SK-N-SH treated with all-trans-retinoic acid at 6 μM for 48 hours (cell line): ENCODE data around the gene NPIPB2.

Experiments
- ATAC-seq: fragments of 200-7000 bp; cut with Tn5 transposase; 3 replicates; pipeline ENCODE4 v1.9.1; 2020; ENCODE audit warnings: mild to moderate bottlenecking, moderate library complexity
- BACH2 ChIP-seq: fragments of 250-450 bp; sonication (Bioruptor Pico); IDR thresholded peaks from 2 replicates; pipeline ENCODE4 v1.9.0; 2021; ENCODE audit warnings: mild to moderate bottlenecking, borderline replicate concordance
- ESRRG ChIP-seq: fragments of 250-450 bp; sonication (Bioruptor Pico); IDR thresholded peaks from 2 replicates; pipeline ENCODE4 v1.6.1; 2021; ENCODE audit warnings: mild to moderate bottlenecking
- GLIS3 ChIP-seq: fragments of 250-450 bp; sonication (Bioruptor Pico); IDR thresholded peaks from 2 replicates; pipeline ENCODE4 v1.5.0; 2020; ENCODE audit warnings: mild to moderate bottlenecking, moderate library complexity
- ISL1 ChIP-seq: fragments of 250-450 bp; sonication (Bioruptor Pico); IDR thresholded peaks from 2 replicates; pipeline ENCODE4 v2.1.2; 2022; ENCODE audit warnings: mild to moderate bottlenecking, moderate library complexity
- OSR1 ChIP-seq: fragments of 250-450 bp; sonication (Bioruptor Pico); IDR thresholded peaks from 2 replicates; pipeline ENCODE4 v1.8.0; 2022; ENCODE audit warnings: moderate library complexity, mild to moderate bottlenecking, inconsistent platforms
- PPARA ChIP-seq: fragments of 250-450 bp; sonication (Bioruptor Pico); IDR thresholded peaks from 2 replicates; pipeline ENCODE4 v1.5.0; 2020; ENCODE audit warnings: mild to moderate bottlenecking, borderline replicate concordance
- RARB ChIP-seq: fragments of 250-450 bp; sonication (Bioruptor Pico); IDR thresholded peaks from 2 replicates; pipeline ENCODE4 v1.8.0; 2021; ENCODE audit warnings: mild to moderate bottlenecking, moderate library complexity
- TCF4 ChIP-seq: fragments of 250-450 bp; sonication (Bioruptor Pico); IDR thresholded peaks from 2 replicates; pipeline ENCODE4 v1.8.0; 2021; ENCODE audit warnings: mild to moderate bottlenecking, moderate library complexity, borderline replicate concordance
- TOX ChIP-seq: fragments of 250-450 bp; sonication (Bioruptor Pico); IDR thresholded peaks from 2 replicates; pipeline ENCODE4 v1.8.0; 2021; ENCODE audit warnings: mild to moderate bottlenecking, moderate library complexity, borderline replicate concordance
- ZC3H10 ChIP-seq: fragments of 250-450 bp; sonication (Bioruptor Pico); IDR thresholded peaks from 2 replicates; pipeline ENCODE4 v1.5.1; 2021; ENCODE audit warnings: mild to moderate bottlenecking, moderate library complexity
- ZFP30 ChIP-seq: fragments of 450-650 bp; formaldehyde crosslinking; IDR thresholded peaks from 2 replicates; pipeline ENCODE4 v1.5.0; 2022; ENCODE audit warnings: mild to moderate bottlenecking, moderate library complexity
- ZNF565 ChIP-seq: fragments of 450-650 bp; formaldehyde crosslinking; conservative IDR thresholded peaks from 2 replicates; pipeline ENCODE4 v1.5.0; 2020; ENCODE audit warnings: low read depth, mild to moderate bottlenecking, moderate library complexity
- ZNF70 ChIP-seq: fragments of 450-650 bp; formaldehyde crosslinking; IDR thresholded peaks from 2 replicates; pipeline ENCODE4 v1.5.0; 2020; ENCODE audit warnings: mild to moderate bottlenecking, moderate library complexity
- TF ChIP-seq, protein P1 (sequence below): fragments of 250-450 bp; sonication (Bioruptor Pico); IDR thresholded peaks from 2 replicates; pipeline ENCODE4 v1.5.1; 2021; ENCODE audit warnings: mild to moderate bottlenecking, moderate library complexity
- TF ChIP-seq, protein P2 (sequence below): fragments of 250-450 bp; sonication (Bioruptor Pico); IDR thresholded peaks from 2 replicates; pipeline ENCODE4 v1.8.0; 2020; ENCODE audit warnings: mild to moderate bottlenecking, moderate library complexity, borderline replicate concordance
- TF ChIP-seq, protein P3 (sequence below): fragments of 250-450 bp; sonication (Bioruptor Pico); IDR thresholded peaks from 2 replicates; pipeline ENCODE4 v1.8.0; 2021; ENCODE audit warnings: low read depth, mild to moderate bottlenecking, moderate library complexity, borderline replicate concordance
- TF ChIP-seq, protein P4 (sequence below): fragments of 250-450 bp; sonication (Bioruptor Pico); IDR thresholded peaks from 2 replicates; pipeline ENCODE4 v1.5.1; 2020; ENCODE audit warnings: low read depth, mild to moderate bottlenecking, moderate library complexity
- TF ChIP-seq, protein P5 (sequence below): fragments of 250-450 bp; sonication (Bioruptor Pico); IDR thresholded peaks from 2 replicates; pipeline ENCODE4 v1.5.0; 2020; ENCODE audit warnings: mild to moderate bottlenecking, moderate library complexity

The NPIPB2 gene

DNA sequence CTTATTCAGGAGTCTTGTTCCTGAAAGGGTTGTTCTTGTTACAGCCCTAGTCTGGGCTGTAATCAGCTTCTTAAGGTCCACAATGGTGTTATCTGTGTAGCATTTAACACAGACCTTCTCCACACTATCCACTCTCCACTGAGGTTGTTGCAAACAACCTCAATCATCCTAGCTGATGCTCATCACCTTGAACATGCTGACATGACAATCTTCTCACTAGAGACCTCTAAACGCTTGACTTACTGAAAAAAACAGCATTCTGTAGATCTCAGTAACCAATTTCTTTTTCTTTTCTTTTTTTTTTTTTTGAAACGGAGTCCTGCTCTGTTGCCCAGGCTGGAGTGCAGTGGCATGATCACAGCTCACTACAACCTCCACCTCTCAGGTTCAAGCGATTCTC is 26.7 kb upstream of the NPIPB2 start:
- ATAC-seq: no peak
- TF ChIP-seq ISL1 (CRISPR knock-in tag) (no peak), RARB (CRISPR knock-in tag) (no peak), TCF4 (no peak), OSR1 (CRISPR knock-in tag) (no peak), GLIS3 (CRISPR knock-in tag) (no peak), ZC3H10 (CRISPR knock-in tag) (no peak), TOX (CRISPR knock-in tag) (no peak), PPARA (no peak)
- TF ChIP-seq, protein P1, sequence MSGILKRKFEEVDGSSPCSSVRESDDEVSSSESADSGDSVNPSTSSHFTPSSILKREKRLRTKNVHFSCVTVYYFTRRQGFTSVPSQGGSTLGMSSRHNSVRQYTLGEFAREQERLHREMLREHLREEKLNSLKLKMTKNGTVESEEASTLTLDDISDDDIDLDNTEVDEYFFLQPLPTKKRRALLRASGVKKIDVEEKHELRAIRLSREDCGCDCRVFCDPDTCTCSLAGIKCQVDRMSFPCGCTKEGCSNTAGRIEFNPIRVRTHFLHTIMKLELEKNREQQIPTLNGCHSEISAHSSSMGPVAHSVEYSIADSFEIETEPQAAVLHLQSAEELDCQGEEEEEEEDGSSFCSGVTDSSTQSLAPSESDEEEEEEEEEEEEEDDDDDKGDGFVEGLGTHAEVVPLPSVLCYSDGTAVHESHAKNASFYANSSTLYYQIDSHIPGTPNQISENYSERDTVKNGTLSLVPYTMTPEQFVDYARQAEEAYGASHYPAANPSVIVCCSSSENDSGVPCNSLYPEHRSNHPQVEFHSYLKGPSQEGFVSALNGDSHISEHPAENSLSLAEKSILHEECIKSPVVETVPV (CRISPR knock-in tag): no peak
- TF ChIP-seq, protein P2, sequence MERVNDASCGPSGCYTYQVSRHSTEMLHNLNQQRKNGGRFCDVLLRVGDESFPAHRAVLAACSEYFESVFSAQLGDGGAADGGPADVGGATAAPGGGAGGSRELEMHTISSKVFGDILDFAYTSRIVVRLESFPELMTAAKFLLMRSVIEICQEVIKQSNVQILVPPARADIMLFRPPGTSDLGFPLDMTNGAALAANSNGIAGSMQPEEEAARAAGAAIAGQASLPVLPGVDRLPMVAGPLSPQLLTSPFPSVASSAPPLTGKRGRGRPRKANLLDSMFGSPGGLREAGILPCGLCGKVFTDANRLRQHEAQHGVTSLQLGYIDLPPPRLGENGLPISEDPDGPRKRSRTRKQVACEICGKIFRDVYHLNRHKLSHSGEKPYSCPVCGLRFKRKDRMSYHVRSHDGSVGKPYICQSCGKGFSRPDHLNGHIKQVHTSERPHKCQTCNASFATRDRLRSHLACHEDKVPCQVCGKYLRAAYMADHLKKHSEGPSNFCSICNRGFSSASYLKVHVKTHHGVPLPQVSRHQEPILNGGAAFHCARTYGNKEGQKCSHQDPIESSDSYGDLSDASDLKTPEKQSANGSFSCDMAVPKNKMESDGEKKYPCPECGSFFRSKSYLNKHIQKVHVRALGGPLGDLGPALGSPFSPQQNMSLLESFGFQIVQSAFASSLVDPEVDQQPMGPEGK: no peak
- TF ChIP-seq, protein P3, sequence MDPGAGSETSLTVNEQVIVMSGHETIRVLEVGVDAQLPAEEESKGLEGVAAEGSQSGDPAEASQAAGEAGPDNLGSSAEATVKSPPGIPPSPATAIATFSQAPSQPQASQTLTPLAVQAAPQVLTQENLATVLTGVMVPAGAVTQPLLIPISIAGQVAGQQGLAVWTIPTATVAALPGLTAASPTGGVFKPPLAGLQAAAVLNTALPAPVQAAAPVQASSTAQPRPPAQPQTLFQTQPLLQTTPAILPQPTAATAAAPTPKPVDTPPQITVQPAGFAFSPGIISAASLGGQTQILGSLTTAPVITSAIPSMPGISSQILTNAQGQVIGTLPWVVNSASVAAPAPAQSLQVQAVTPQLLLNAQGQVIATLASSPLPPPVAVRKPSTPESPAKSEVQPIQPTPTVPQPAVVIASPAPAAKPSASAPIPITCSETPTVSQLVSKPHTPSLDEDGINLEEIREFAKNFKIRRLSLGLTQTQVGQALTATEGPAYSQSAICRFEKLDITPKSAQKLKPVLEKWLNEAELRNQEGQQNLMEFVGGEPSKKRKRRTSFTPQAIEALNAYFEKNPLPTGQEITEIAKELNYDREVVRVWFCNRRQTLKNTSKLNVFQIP (CRISPR knock-in tag): no peak
- TF ChIP-seq, protein P4, sequence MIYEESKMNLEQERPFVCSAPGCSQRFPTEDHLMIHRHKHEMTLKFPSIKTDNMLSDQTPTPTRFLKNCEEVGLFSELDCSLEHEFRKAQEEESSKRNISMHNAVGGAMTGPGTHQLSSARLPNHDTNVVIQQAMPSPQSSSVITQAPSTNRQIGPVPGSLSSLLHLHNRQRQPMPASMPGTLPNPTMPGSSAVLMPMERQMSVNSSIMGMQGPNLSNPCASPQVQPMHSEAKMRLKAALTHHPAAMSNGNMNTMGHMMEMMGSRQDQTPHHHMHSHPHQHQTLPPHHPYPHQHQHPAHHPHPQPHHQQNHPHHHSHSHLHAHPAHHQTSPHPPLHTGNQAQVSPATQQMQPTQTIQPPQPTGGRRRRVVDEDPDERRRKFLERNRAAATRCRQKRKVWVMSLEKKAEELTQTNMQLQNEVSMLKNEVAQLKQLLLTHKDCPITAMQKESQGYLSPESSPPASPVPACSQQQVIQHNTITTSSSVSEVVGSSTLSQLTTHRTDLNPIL (CRISPR knock-in tag): no peak

DNA sequence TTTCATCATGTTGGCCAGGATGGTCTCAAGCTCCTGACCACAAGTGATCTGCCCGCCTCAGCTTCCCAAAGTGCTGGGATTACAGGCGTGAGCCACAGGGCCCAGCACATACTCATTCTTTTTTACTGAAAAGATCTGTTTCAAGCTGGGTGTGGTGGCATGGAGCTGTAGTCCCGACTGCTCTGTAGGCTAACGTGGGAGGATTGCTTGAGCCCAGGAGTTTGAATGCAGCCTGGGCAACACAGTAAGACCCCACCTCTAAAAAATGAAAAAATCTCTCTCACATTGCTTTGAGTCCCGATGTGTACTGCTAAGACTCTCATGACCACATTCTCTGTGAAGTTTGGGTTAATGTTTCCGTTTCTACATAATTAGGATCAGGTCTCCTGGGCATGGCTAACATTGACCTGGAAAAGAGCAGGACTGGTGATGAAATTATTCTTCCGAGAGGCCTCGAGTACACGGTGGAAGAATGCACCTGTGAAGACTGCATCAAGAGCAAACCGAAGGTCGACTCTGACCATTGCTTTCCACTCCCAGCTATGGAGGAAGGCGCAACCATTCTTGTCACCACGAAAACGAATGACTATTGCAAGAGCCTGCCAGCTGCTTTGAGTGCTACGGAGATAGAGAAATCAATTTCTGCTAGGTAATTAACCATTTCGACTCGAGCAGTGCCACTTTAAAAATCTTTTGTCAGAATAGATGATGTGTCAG is 25.5 kb upstream of the NPIPB2 start:
- ATAC-seq: no peak

DNA sequence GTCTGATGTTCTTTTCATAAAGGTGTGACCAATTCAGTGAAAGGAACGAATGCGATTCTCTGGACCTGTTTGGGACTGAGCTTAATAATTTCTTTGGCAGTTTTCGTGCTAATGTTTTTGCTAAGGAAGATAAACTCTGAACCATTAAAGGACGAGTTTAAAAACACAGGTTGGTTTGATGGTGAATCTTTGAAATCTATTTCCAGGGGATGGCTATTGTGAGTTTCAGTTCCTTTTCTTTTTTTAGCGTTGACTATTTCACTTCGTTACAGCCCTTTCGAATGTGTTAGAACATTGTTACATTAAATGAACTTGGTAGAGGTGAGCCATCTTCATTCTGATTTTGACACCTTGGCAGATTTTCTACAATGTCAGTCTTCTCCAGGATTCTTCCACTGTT is 24.3 kb upstream of the NPIPB2 start:
- no peak for ATAC-seq
- no peak for TF ChIP-seq ZNF565 (CRISPR knock-in tag)
- no peak for TF ChIP-seq GLIS3 (CRISPR knock-in tag)
- TF ChIP-seq, protein P3 (CRISPR knock-in tag): no peak
- no peak for TF ChIP-seq ESRRG (CRISPR knock-in tag)
- TF ChIP-seq, protein P5, sequence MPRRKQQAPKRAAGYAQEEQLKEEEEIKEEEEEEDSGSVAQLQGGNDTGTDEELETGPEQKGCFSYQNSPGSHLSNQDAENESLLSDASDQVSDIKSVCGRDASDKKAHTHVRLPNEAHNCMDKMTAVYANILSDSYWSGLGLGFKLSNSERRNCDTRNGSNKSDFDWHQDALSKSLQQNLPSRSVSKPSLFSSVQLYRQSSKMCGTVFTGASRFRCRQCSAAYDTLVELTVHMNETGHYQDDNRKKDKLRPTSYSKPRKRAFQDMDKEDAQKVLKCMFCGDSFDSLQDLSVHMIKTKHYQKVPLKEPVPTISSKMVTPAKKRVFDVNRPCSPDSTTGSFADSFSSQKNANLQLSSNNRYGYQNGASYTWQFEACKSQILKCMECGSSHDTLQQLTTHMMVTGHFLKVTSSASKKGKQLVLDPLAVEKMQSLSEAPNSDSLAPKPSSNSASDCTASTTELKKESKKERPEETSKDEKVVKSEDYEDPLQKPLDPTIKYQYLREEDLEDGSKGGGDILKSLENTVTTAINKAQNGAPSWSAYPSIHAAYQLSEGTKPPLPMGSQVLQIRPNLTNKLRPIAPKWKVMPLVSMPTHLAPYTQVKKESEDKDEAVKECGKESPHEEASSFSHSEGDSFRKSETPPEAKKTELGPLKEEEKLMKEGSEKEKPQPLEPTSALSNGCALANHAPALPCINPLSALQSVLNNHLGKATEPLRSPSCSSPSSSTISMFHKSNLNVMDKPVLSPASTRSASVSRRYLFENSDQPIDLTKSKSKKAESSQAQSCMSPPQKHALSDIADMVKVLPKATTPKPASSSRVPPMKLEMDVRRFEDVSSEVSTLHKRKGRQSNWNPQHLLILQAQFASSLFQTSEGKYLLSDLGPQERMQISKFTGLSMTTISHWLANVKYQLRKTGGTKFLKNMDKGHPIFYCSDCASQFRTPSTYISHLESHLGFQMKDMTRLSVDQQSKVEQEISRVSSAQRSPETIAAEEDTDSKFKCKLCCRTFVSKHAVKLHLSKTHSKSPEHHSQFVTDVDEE (CRISPR knock-in tag): no peak
- TF ChIP-seq ZFP30 (CRISPR knock-in tag): no peak
- TF ChIP-seq, protein P2: no peak
- TF ChIP-seq TOX (CRISPR knock-in tag): no peak

More for the DNA sequence above, 25.5 kb upstream of the NPIPB2 start:
- TF ChIP-seq, protein P4 (CRISPR knock-in tag): no peak
- TF ChIP-seq, protein P2: no peak
- TF ChIP-seq BACH2 (CRISPR knock-in tag): no peak
- no peak for TF ChIP-seq ZC3H10 (CRISPR knock-in tag)
- TF ChIP-seq ISL1 (CRISPR knock-in tag): no peak
- TF ChIP-seq ZNF565 (CRISPR knock-in tag): no peak
- no peak for TF ChIP-seq PPARA
- no peak for TF ChIP-seq ZNF70 (CRISPR knock-in tag)
- no peak for TF ChIP-seq RARB (CRISPR knock-in tag)
